ENCODE measurements around the gene SLC39A12.

The SLC39A12 gene

GRCh38 chr10:17965649-17966235 is 14.0 kb downstream of the SLC39A12 start:
- no peak for DNase-seq

GRCh38 chr10:17974505-17974904 is 22.8 kb downstream of the SLC39A12 start:
- DNase-seq, result no peak

- no peak for DNase-seq
These were observed 29.3 kb downstream of the SLC39A12 start for GRCh38 chr10:17980846-17981565.

GRCh38 chr10:17981766-17982380 is 30.2 kb downstream of the SLC39A12 start:
- no peak for DNase-seq

- DNase-seq, result no peak
These were observed 32.3 kb downstream of the SLC39A12 start for GRCh38 chr10:17984056-17984455.

- DNase-seq, result no peak
These were observed 32.8 kb downstream of the SLC39A12 start for GRCh38 chr10:17984563-17984962.

- no peak for DNase-seq
These were observed 38.4 kb downstream of the SLC39A12 start for GRCh38 chr10:17989908-17990767.

GRCh38 chr10:17992266-17992665 is 40.5 kb downstream of the SLC39A12 start:
- no peak for DNase-seq

GRCh38 chr10:17993361-17993760 is 41.6 kb downstream of the SLC39A12 start:
- no peak for DNase-seq

- no peak for DNase-seq
These were observed 48.9 kb downstream of the SLC39A12 start for GRCh38 chr10:18000601-18001000.

- DNase-seq, result no peak
These were observed 53.7 kb downstream of the SLC39A12 start for GRCh38 chr10:18005445-18005780.

- no peak for DNase-seq
These were observed 54.2 kb downstream of the SLC39A12 start for GRCh38 chr10:18005781-18006456.

GRCh38 chr10:18008986-18009385 is 57.3 kb downstream of the SLC39A12 start:
- no peak for DNase-seq

GRCh38 chr10:18010050-18010449 is 58.3 kb downstream of the SLC39A12 start:
- DNase-seq, result no peak

GRCh38 chr10:18020523-18020922 is 68.8 kb downstream of the SLC39A12 start:
- DNase-seq, result no peak

- no peak for DNase-seq
These were observed 70.2 kb downstream of the SLC39A12 start for GRCh38 chr10:18021725-18022480.

- no peak for DNase-seq
These were observed 91.7 kb downstream of the SLC39A12 start for GRCh38 chr10:18043148-18044006.

GRCh38 chr10:18044976-18045720 is 93.4 kb downstream of the SLC39A12 start:
- DNase-seq, result no peak

- DNase-seq, result no peak
These were observed 104.9 kb downstream of the SLC39A12 start for GRCh38 chr10:18056583-18056982.

GRCh38 chr10:18059826-18060559 is 108.3 kb downstream of the SLC39A12 start:
- no peak for DNase-seq
